Lower lobe of right lung (tissue), 2 donors: Measurements from ENCODE around the gene PARP16. TPM values are rescaled to one million over a fixed set of nuclear protein-coding genes. Genes with fewer than 3 reads are reported as not detected.
A peak's percentile ranks its signal among the peaks of the same experiment; 100 is the strongest.
"Not testable (repeated sequence)": the region's sequence is repeated elsewhere in the genome, so short reads cannot be mapped to it uniquely, and the experiment has no call there.

Experiments used
- ATAC-seq, 2 donors: fragments of 200-7000 bp; cut with Tn5 transposase; one replicate each; pipeline ENCODE4 v1.9.1; 2020 to 2022; ENCODE audit warnings: mild to moderate bottlenecking in 2 of 2, moderate library complexity in 2 of 2
- DNase-seq: peaks from one replicate; pipeline ENCODE4 v3.0.0-alpha.2; 2020
- H3K27ac ChIP-seq: fragments of 200-600 bp; one replicate; pipeline ENCODE4 v1.8.0; 2022
- H3K27me3 ChIP-seq: fragments of 200-600 bp; one replicate; pipeline ENCODE4 v1.8.0; 2022; ENCODE audit warnings: low read depth
- H3K36me3 ChIP-seq: fragments of 200-600 bp; one replicate; pipeline ENCODE4 v1.8.0; 2022; ENCODE audit warnings: mild to moderate bottlenecking
- H3K4me1 ChIP-seq: fragments of 200-600 bp; one replicate; pipeline ENCODE4 v1.8.0; 2022
- H3K4me3 ChIP-seq: fragments of 200-600 bp; one replicate; pipeline ENCODE4 v1.8.0; 2022; ENCODE audit warnings: mild to moderate bottlenecking
- H3K9me3 ChIP-seq: fragments of 200-600 bp; one replicate; pipeline ENCODE4 v1.8.0; 2022
- CTCF ChIP-seq: fragments of 200-600 bp; IDR thresholded peaks from one replicate; pipeline ENCODE4 v1.8.0; 2022; ENCODE audit warnings: antibody characterized with exemption, mild to moderate bottlenecking
- intact Hi-C: fragments of 100-400 bp; cut with DNase I; formaldehyde crosslinking; loops from one replicate; pipeline ENCODE4 v1.11.0; 2022
- total RNA-seq: library from RNA; stranded (reverse); fragmentation: NEBNext Ultra II Directional; extraction: Animal tissue kit (Norgen Biotek cat#: 25700); gene quantifications from one replicate; pipeline ENCODE4 v1.2.1, GENCODE V29; 2021
- donor health status: DM: no; HTN: yes; CAD: no; lungs with severe emphysema.

The PARP16 gene
- total RNA-seq, 1 donor from 2014 or later, result 8.8 TPM

- H3K4me1 ChIP-seq, result no peaks in the 10 kb centered on the region
- DNase-seq, result no peak
- ATAC-seq, result no peak
- no peak overlapping the region for H3K4me3 ChIP-seq
- intact Hi-C loops, result no loop called here
- H3K27ac ChIP-seq, result peak overlapping the region; percentile 10
- H3K27me3 ChIP-seq, result no peaks in the 10 kb centered on the region
- no peak for TF ChIP-seq CTCF
- no peaks in the 10 kb centered on the region for H3K9me3 ChIP-seq
- no peaks in the 10 kb centered on the region for H3K36me3 ChIP-seq
Measured at GRCh38 chr15:65246026-65246714, 40.5 kb downstream of the PARP16 start.

DNA sequence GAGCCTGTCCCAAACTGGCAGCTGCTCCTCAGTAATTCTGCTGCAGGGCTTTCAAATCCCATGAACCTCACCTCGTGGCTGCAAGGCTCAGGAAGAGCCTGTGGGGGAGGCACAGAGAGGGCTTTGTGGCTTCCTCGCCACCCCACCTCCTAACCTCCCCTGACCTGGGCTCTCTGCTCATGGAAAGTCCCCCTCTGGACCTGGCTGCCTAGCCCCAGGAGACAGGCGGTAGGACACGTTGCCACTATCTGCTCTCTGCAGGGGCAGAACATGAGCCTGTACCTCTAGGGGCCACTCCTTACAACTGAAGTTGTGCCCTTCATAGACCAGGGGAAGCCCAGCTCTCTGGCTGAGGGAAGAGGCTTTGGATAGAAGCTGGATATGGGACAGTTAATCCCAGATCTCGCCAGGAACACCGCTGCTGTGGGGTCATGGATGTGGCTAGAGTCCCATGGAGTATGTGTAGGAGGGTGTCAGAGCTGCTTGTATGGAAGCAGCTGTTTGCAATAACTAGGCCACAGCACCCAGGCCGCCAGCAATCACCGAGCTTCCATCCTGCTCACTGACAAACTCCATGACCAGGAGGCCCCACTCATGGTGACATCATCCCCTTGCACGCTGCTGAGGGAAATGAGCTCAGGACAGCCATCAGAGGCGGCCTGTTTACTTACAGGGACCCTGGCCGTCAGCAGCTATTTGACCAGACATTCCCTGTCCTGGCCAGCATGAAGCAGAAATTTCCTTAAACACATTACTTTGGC, 41.4 kb downstream of the PARP16 start:
- no peak for TF ChIP-seq CTCF
- Histone ChIP-seq H3K36me3 (no peaks in the 10 kb centered on the region), H3K9me3 (no peaks in the 10 kb centered on the region), H3K4me3 (no peak overlapping the region), H3K27ac (peak overlapping the region; percentile 10), H3K27me3 (no peaks in the 10 kb centered on the region), H3K4me1 (no peaks in the 10 kb centered on the region)
- ATAC-seq (peak; percentile 42 to 55), DNase-seq (no peak)
- intact Hi-C loops, result no loop called here

DNA sequence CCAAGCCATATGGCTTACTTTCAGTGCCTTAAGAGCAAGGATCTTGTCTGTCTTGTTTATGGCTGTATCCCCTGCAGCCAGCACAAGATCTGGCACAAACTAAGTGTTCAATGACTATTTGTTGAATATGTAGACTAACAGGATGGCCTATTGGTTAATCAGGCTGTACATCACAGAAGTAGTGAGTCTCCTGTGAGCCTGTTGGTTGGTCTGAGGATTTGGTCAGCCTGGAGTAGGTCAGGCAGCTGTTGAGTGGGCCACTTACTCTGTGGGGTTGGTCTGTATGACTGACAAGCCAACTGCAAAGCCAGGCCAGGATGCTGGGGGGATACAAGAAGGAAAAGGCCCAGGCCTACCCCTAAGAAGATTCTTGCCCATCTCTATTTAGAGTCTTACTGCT, 42.0 kb downstream of the PARP16 start:
- Histone ChIP-seq H3K27ac (no peak overlapping the region), H3K36me3 (no peaks in the 10 kb centered on the region), H3K27me3 (no peaks in the 10 kb centered on the region), H3K9me3 (no peaks in the 10 kb centered on the region), H3K4me1 (no peaks in the 10 kb centered on the region), H3K4me3 (no peak overlapping the region)
- ATAC-seq, result no peak
- no peak for DNase-seq
- intact Hi-C loops, result no loop called here
- TF ChIP-seq CTCF, result no peak

GRCh38 chr15:65236443-65236842, 50.2 kb downstream of the PARP16 start:
- ATAC-seq, intact Hi-C loops: not testable (repeated sequence)

GRCh38 chr15:65233696-65234095, 53.0 kb downstream of the PARP16 start:
- H3K36me3 ChIP-seq, result no peaks in the 10 kb centered on the region
- ATAC-seq (no peak), DNase-seq (no peak)
- no peaks in the 10 kb centered on the region for H3K4me1 ChIP-seq
- H3K4me3 ChIP-seq, result no peak overlapping the region
- H3K9me3 ChIP-seq, result no peaks in the 10 kb centered on the region
- H3K27me3 ChIP-seq, result no peaks in the 10 kb centered on the region
- no peak for TF ChIP-seq CTCF
- intact Hi-C loops, result no loop called here
- H3K27ac ChIP-seq, result no peak overlapping the region

More at GRCh38 chr15:65236443-65236842, 50.2 kb downstream of the PARP16 start:
- H3K36me3 ChIP-seq, DNase-seq, H3K27me3 ChIP-seq, H3K4me1 ChIP-seq, H3K27ac ChIP-seq, H3K9me3 ChIP-seq, H3K4me3 ChIP-seq: not testable (repeated sequence)

DNA sequence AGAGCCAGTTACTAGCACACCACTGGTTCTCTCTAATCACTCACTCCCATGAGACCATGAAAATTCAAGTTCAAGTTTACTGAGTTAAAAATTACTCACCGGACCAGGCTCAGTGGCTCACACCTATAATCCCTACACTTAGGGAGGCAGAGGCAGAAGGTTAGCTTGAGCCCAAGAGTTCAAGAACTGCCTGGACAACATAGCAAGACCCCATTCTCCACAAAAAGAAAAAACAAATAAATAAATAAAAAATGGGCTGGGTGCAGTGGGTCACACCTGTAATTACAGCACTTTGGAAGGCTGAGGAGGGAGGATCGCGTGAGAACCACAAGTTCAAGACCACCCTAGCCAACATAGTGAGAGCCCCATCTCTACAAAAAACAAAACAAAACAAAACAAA, 54.2 kb downstream of the PARP16 start:
- intact Hi-C loops, result no loop called here
- no peaks in the 10 kb centered on the region for H3K9me3 ChIP-seq
- H3K36me3 ChIP-seq, result no peaks in the 10 kb centered on the region
- H3K4me1 ChIP-seq, result no peaks in the 10 kb centered on the region
- H3K27me3 ChIP-seq, result no peaks in the 10 kb centered on the region
- ATAC-seq, result no peak
- no peak for DNase-seq
- TF ChIP-seq CTCF, result no peak
- no peak overlapping the region for H3K27ac ChIP-seq
- no peak overlapping the region for H3K4me3 ChIP-seq
